ENCODE measurements around the gene KCNMA1. TPM values are rescaled to one million over a fixed set of nuclear protein-coding genes. Genes with fewer than 3 reads are reported as not detected.

Gene KCNMA1
- total RNA-seq, 4 donors from 2014 or later: 68.4 to 170 (median 119) TPM

DNA sequence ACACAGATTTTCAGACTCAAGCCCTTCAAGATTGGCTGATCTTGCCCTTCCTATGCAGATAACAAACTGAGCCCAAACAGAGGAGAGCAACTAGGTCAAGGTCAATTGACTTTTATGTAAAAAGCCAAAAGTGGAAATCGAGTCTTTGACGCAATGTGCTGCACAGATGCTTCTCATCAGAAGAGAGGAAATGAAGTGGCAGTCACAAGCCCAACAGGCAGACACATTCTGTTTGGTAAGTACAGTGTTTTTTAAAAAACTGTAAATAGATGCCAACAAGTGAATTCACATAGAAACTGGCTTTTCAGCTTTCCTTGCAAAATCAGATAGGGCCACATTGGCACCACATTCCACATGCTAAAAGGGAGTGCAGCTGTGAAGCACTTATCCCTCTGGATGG is 606.6 kb downstream of the KCNMA1 start:
- in situ Hi-C loops (cut with MboI; ENCODE audit: low pct_ligation_motif_present in 1 of 4, low pct_unique_long_range_greater_than_20kb in 1 of 4, low sequenced_read_pairs in 3 of 4): no loop called here
- H3K27ac ChIP-seq: no peak overlapping the region
- 50 to 60% methylated on average over 2 of the region's 2 CpGs for WGBS, 2 donors (ENCODE audit: low coverage in 1 of 2)
- no peak for DNase-seq
- TF ChIP-seq EP300 (IDR thresholded peaks at IDR 0.05; ENCODE audit: low read depth) (no peak), POLR2AphosphoS5 (IDR thresholded peaks at IDR 0.05) (no peak), POLR2A (IDR thresholded peaks at IDR 0.05) (no peak)
- TF ChIP-seq, protein P1, sequence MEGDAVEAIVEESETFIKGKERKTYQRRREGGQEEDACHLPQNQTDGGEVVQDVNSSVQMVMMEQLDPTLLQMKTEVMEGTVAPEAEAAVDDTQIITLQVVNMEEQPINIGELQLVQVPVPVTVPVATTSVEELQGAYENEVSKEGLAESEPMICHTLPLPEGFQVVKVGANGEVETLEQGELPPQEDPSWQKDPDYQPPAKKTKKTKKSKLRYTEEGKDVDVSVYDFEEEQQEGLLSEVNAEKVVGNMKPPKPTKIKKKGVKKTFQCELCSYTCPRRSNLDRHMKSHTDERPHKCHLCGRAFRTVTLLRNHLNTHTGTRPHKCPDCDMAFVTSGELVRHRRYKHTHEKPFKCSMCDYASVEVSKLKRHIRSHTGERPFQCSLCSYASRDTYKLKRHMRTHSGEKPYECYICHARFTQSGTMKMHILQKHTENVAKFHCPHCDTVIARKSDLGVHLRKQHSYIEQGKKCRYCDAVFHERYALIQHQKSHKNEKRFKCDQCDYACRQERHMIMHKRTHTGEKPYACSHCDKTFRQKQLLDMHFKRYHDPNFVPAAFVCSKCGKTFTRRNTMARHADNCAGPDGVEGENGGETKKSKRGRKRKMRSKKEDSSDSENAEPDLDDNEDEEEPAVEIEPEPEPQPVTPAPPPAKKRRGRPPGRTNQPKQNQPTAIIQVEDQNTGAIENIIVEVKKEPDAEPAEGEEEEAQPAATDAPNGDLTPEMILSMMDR (IDR thresholded peaks at IDR 0.05): no peak
- H3K27me3 ChIP-seq: no peaks in the 10 kb centered on the region
- no peaks in the 10 kb centered on the region for H3K9me3 ChIP-seq
- H3K4me3 ChIP-seq: no peak overlapping the region
- H3K36me3 ChIP-seq: no peaks in the 10 kb centered on the region
- intact Hi-C loops (cut with DNase I; ENCODE audit: low total_unique reads): no loop called here
- peaks cover 0 to 6% (median 0%) of the 10 kb centered on the region in 4 donors for H3K4me1 ChIP-seq

DNA sequence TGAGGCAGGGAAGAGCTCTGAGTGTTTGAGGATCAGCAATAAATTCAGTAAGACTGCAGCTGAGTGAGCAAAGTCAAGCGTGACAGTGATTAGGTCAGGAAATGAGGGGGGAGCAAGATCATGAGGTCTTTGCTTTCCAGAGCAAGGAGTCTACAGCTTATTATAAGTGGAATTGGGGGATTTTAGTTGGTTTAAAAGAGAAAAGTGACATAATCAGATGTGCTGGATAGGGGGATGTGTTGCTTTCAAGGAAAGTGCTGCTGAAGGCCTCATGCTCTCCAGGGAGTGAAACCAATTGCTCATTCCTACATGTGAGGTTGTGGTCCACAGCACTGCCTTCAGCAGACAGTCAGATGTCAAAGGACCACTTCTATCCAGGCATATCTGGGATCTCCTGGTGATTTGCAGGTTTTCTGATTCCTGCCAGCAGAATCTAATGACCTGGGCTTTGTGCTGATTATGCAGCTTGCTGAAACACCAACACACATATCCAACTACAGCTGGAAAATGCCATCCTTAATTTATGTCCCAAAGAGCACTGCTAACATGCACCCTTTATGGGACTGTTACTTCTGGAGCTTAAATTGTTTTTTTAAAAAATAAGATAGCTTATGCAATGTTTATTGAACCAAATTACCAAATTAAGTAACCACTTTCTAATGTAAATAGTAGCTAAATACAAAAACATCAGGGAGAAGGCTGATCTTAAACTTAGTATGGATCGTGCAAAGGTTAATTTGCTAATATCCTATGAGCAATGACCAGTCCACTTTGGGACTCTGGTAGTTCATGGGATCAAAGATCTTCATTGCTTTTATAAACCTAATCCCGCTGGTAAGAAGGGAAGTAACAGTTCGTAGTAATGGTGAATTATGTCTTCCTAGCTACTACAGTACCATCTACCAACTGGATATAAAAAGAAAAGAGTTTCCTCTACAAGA is 607.6 kb downstream of the KCNMA1 start:
- H3K9me3 ChIP-seq: no peaks in the 10 kb centered on the region
- H3K27me3 ChIP-seq: no peaks in the 10 kb centered on the region
- in situ Hi-C loops (cut with MboI; ENCODE audit: low pct_ligation_motif_present in 1 of 4, low pct_unique_long_range_greater_than_20kb in 1 of 4, low sequenced_read_pairs in 3 of 4) (no loop called here), intact Hi-C loops (cut with DNase I; ENCODE audit: low total_unique reads) (no loop called here)
- 61 to 66% methylated on average over 3 to 4 of the region's 4 CpGs for WGBS, 2 donors (ENCODE audit: low coverage in 1 of 2)
- H3K27ac ChIP-seq: no peak overlapping the region
- no peak for TF ChIP-seq EP300 (IDR thresholded peaks at IDR 0.05; ENCODE audit: low read depth)
- TF ChIP-seq POLR2AphosphoS5 (IDR thresholded peaks at IDR 0.05): no peak
- no peak for TF ChIP-seq POLR2A (IDR thresholded peaks at IDR 0.05)
- TF ChIP-seq, protein P1 (IDR thresholded peaks at IDR 0.05): no peak
- no peak for DNase-seq
- no peak overlapping the region for H3K4me3 ChIP-seq
- H3K4me1 ChIP-seq: peaks cover 0 to 6% (median 0%) of the 10 kb centered on the region in 4 donors
- no peaks in the 10 kb centered on the region for H3K36me3 ChIP-seq

DNA sequence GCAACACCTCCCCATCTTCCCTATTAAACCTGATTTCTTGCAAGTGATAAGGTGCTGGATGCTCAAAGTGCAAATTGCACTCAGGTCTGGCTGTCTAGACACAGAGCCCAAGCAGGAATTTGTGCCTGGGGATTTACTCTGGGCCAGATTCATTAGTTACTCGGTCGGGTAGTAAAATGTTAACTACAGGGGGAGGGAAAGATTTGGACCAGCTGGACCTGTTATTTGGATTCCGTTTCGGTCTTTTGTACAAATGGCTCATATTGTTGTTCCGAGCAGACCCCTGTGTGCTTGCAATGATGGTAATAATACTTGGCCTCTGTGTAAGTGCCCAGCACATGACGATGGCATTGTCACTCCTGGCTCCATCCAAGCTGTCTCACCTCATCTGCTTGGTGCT is 609.6 kb downstream of the KCNMA1 start:
- Histone ChIP-seq H3K27ac (no peak overlapping the region), H3K9me3 (no peaks in the 10 kb centered on the region), H3K27me3 (no peaks in the 10 kb centered on the region), H3K4me1 (peaks cover 0 to 6% (median 0%) of the 10 kb centered on the region in 4 donors), H3K4me3 (no peak overlapping the region), H3K36me3 (no peaks in the 10 kb centered on the region)
- no peak for DNase-seq
- TF ChIP-seq, protein P1 (IDR thresholded peaks at IDR 0.05): no peak
- TF ChIP-seq EP300 (IDR thresholded peaks at IDR 0.05; ENCODE audit: low read depth) (no peak), POLR2A (IDR thresholded peaks at IDR 0.05) (no peak), POLR2AphosphoS5 (IDR thresholded peaks at IDR 0.05) (no peak)
- WGBS, 2 donors (ENCODE audit: low coverage in 1 of 2): 88% methylated on average over 6 of the region's 6 CpGs; no CpG with 5 or more reads in 1 of the 2 donors
- intact Hi-C loops (cut with DNase I; ENCODE audit: low total_unique reads): no loop called here
- in situ Hi-C loops (cut with MboI; ENCODE audit: low pct_ligation_motif_present in 1 of 4, low pct_unique_long_range_greater_than_20kb in 1 of 4, low sequenced_read_pairs in 3 of 4): no loop called here

DNA sequence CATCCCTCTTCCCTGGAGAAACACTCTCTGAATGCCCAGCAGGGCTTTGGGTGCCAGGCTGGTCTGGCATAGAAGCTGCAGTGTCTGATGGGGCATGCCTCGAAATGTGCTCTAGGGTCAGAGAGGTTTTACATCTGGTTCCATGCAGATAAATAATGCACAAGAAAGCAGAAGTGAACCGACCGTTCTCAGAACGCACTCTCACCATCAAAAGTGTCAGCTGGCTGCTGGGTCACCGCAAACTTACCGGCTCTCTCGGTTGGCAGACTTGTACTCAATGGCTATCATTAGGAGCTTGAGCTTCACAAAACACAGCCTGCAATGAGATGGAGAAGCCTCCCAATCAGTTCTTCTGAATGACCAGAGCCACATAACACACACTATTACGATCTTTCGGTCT is 610.0 kb downstream of the KCNMA1 start:
- no peak for DNase-seq
- Histone ChIP-seq H3K27ac (no peak overlapping the region), H3K27me3 (no peaks in the 10 kb centered on the region)

More for the DNA sequence above, 610.0 kb downstream of the KCNMA1 start:
- in situ Hi-C loops (cut with MboI; ENCODE audit: low pct_ligation_motif_present in 1 of 4, low pct_unique_long_range_greater_than_20kb in 1 of 4, low sequenced_read_pairs in 3 of 4): no loop called here
- 82% methylated on average over 9 of the region's 9 CpGs; no CpG with 5 or more reads in 1 of the 2 donors for WGBS, 2 donors (ENCODE audit: low coverage in 1 of 2)
- TF ChIP-seq, protein P1 (IDR thresholded peaks at IDR 0.05): no peak
- Histone ChIP-seq H3K36me3 (no peaks in the 10 kb centered on the region), H3K4me1 (peaks cover 0 to 6% (median 0%) of the 10 kb centered on the region in 4 donors), H3K9me3 (no peaks in the 10 kb centered on the region), H3K4me3 (no peak overlapping the region)
- intact Hi-C loops (cut with DNase I; ENCODE audit: low total_unique reads): no loop called here
